Right atrium auricular region (tissue), 2 donors: Measurements from ENCODE around the gene CLDN9. TPM values are rescaled to one million over a fixed set of nuclear protein-coding genes. Genes with fewer than 3 reads are reported as not detected.

Experiments used
- DNase-seq: peaks from one replicate; pipeline ENCODE4 v3.0.0-alpha.2; 2019; ENCODE audit warnings: low spot score
- H3K27ac ChIP-seq, 2 donors: fragments of 200-600 bp; sonication (generic); 1 replicate in 1 of 2; 2 replicates in 1 of 2; pipeline ENCODE4 v1.5.1; 2016 to 2019
- H3K27me3 ChIP-seq, 2 donors: fragments of 200-600 bp; sonication (generic); one replicate each; pipeline versions ENCODE4 v1.5.1 to v1.6.0; 2017 to 2019
- H3K36me3 ChIP-seq: fragments of 200-600 bp; sonication (generic); one replicate; pipeline ENCODE4 v1.5.1; 2016
- H3K4me1 ChIP-seq, 2 donors: fragments of 200-600 bp; sonication (generic); one replicate each; pipeline versions ENCODE4 v1.5.1 to v1.6.0; 2017 to 2019
- H3K4me3 ChIP-seq, 2 donors: fragments of 200-600 bp; sonication (generic); 1 replicate in 1 of 2; 2 replicates in 1 of 2; pipeline ENCODE4 v1.5.1; 2017 to 2019; ENCODE audit warnings: mild to moderate bottlenecking in 1 of 2, moderate library complexity in 1 of 2
- H3K9me3 ChIP-seq, 2 donors: fragments of 200-600 bp; sonication (generic); one replicate each; pipeline ENCODE4 v1.5.1; 2019
- CTCF ChIP-seq, 2 donors: fragments of 200-600 bp; sonication (generic); IDR thresholded peaks; one replicate each; pipeline ENCODE4 v1.5.1; 2019; ENCODE audit warnings: antibody characterized with exemption in 2 of 2
- total RNA-seq, 2 donors: library from RNA; depleted of rRNA; stranded (reverse); fragments of >200 nt; gene quantifications; one replicate each; pipeline ENCODE4 v1.1.0, GENCODE V29; 2016

Gene CLDN9
- total RNA-seq, 2 donors from 2014 or later = 0.39 TPM; not detected in 1

DNA sequence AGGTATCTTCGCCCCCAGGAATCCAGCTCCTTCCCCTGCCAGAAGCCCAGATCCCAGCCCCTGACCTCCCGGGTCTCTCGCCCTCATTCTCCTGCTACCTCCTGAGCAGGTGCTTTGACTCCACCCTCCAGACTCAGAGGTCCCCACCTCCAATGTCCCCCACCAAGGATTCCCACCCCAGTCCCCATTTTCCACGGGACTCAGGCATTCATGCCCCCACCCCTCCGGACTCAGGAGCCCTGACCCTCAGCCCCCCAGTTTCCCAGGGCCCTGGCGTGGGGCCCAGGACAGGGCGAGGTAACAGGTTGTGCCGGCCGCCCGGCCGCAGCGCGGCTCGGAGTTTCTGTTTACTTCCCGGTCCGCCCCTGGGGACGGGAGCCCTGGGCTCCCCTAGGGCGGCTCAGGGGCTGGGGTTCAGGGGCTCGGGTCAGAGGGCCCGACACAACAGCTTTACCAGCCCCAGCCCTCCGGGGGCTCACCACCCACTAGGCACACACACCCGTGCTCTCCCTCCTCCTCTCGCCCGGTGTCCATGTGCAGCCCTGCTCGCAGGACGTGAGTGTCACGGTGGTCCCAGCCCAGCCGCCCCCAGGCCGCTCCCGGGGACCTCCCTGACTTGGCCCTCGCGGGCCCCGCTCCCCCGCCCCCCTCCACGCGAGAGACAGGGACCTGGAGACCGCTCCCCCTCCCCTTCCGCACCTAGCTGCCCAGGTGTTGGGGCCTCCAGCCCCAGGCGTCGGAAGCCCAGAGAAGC is 23.4 kb downstream of the CLDN9 start:
- DNase-seq = no peak
- Histone ChIP-seq H3K36me3 (no peaks in the 10 kb centered on the region), H3K27me3 (peaks cover 9 to 36% of the 10 kb centered on the region in 2 donors), H3K4me1 (peaks cover 0 to 12% of the 10 kb centered on the region in 2 donors), H3K4me3 (peak overlapping the region in 1 of 2 donors; percentile 12), H3K9me3 (no peaks in the 10 kb centered on the region), H3K27ac (no peak overlapping the region)
- TF ChIP-seq CTCF (IDR thresholded peaks at IDR 0.05) = no peak

GRCh38 chr16:3036726-3037315 is 24.1 kb downstream of the CLDN9 start, which contains the start of gene BICDL2:
BICDL2 (minus strand) TSS chr16:3036944; CDS start chr16:3035496, 1,448 bp downstream.
- Histone ChIP-seq H3K4me3 (peak within 1 kb of the TSS in 1 of 2 donors; percentile 12), H3K4me1 (peaks cover 0 to 12% of the 10 kb centered on the region in 2 donors), H3K36me3 (no peaks in the 10 kb centered on the region), H3K9me3 (no peaks in the 10 kb centered on the region), H3K27ac (no peak within 1 kb of the TSS), H3K27me3 (peaks cover 9 to 36% of the 10 kb centered on the region in 2 donors)
- no peak for DNase-seq
- TF ChIP-seq CTCF (IDR thresholded peaks at IDR 0.05) = no peak

- H3K36me3 ChIP-seq = no peaks in the 10 kb centered on the region
- no peak for TF ChIP-seq CTCF (IDR thresholded peaks at IDR 0.05)
- DNase-seq = no peak
- H3K4me1 ChIP-seq = peaks cover 0 to 12% of the 10 kb centered on the region in 2 donors
- no peaks in the 10 kb centered on the region for H3K9me3 ChIP-seq
- no peak overlapping the region for H3K4me3 ChIP-seq
- no peak overlapping the region for H3K27ac ChIP-seq
- H3K27me3 ChIP-seq = peaks cover 11 to 36% of the 10 kb centered on the region in 2 donors
These were observed 25.5 kb downstream of the CLDN9 start for GRCh38 chr16:3038256-3038655.

- H3K27me3 ChIP-seq = peaks cover 17 to 37% of the 10 kb centered on the region in 2 donors
- TF ChIP-seq CTCF (IDR thresholded peaks at IDR 0.05) = no peak
- no peak for DNase-seq
- no peak overlapping the region for H3K27ac ChIP-seq
- no peaks in the 10 kb centered on the region for H3K9me3 ChIP-seq
- H3K4me3 ChIP-seq = no peak overlapping the region
- H3K4me1 ChIP-seq = peaks cover 0 to 12% of the 10 kb centered on the region in 2 donors
- H3K36me3 ChIP-seq = no peaks in the 10 kb centered on the region
These were observed 26.2 kb downstream of the CLDN9 start for GRCh38 chr16:3038896-3039295.

DNA sequence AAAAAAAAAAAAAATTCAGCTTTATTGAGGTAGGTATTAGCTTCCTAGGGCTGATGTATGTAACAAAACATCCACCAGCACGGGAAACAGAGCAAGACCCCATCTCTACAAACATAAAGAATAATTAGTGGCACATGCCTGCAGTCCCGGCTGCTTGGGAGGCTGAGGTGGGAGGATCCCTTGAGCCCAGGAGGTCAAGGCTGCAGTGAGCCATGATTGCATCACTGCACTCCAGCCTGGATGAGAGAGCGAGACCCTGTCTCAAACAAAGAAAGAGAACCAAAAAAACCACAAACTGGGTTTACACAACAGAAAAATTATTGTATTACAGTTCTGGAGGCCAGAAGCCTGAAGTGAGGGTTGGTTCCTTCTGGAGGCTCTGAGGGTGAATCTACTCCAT is 29.7 kb downstream of the CLDN9 start:
- TF ChIP-seq CTCF (IDR thresholded peaks at IDR 0.05) = no peak
- Histone ChIP-seq H3K4me3 (no peak overlapping the region), H3K4me1 (peaks cover 0 to 22% of the 10 kb centered on the region in 2 donors), H3K27ac (no peak overlapping the region), H3K9me3 (no peaks in the 10 kb centered on the region), H3K27me3 (peaks cover 23 to 50% of the 10 kb centered on the region in 2 donors), H3K36me3 (no peaks in the 10 kb centered on the region)
- DNase-seq = no peak
